LNCAP (cell line): ENCODE results near the gene RGS1.

Experiments used
- TF ChIP-seq, protein P1 (sequence below): fragments of 450-650 bp; IDR thresholded peaks from 2 replicates; pipeline ENCODE4 v1.5.1; 2017; ENCODE audit warnings: mild to moderate bottlenecking

The RGS1 gene

GRCh38 chr1:192547501-192547900 lies 28.1 kb upstream of the RGS1 start:
- TF ChIP-seq, protein P1, sequence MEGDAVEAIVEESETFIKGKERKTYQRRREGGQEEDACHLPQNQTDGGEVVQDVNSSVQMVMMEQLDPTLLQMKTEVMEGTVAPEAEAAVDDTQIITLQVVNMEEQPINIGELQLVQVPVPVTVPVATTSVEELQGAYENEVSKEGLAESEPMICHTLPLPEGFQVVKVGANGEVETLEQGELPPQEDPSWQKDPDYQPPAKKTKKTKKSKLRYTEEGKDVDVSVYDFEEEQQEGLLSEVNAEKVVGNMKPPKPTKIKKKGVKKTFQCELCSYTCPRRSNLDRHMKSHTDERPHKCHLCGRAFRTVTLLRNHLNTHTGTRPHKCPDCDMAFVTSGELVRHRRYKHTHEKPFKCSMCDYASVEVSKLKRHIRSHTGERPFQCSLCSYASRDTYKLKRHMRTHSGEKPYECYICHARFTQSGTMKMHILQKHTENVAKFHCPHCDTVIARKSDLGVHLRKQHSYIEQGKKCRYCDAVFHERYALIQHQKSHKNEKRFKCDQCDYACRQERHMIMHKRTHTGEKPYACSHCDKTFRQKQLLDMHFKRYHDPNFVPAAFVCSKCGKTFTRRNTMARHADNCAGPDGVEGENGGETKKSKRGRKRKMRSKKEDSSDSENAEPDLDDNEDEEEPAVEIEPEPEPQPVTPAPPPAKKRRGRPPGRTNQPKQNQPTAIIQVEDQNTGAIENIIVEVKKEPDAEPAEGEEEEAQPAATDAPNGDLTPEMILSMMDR, result no peak

GRCh38 chr1:192549937-192550336 lies 25.6 kb upstream of the RGS1 start:
- TF ChIP-seq, protein P1, result no peak

GRCh38 chr1:192550922-192551534 lies 24.5 kb upstream of the RGS1 start:
- TF ChIP-seq, protein P1, result no peak

DNA sequence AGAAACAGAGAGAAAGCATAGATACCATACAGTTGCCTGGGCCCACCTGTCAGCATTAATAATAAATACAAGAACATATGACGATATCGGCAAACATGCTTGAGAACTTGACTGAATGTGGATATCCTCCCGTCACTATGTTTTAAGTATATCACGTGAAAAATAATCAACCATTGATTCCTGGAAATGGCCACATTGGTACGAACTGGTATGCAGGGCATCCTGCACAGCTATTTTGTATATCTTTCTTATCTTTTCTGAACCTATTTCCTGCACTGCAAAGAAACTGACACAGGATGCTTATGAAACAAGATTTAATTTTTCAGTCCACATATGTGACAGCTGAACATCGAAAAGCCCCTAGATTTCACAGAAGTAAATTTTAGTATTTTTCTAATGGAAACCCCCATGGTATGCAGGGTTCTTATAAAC lies 22.8 kb upstream of the RGS1 start:
- TF ChIP-seq, protein P1, result no peak

DNA sequence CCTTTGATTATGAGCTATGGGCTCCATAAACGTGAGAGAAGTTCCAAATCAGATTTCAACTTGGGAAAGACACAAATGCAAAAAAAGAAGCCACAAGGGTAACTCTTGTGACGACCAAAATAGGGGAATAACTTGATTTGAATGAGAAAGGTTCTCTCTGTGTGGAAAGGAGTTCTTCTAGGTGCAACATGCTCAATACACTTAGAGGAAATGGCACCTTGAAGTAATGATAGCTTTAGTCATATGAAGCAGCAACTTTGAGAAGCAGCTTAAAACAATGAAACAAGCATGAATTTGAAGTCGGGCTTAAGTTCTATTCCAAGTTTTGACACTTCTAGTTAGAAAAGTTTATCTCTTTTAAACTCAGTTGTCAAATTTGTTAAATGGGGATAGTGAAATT lies 21.8 kb upstream of the RGS1 start:
- TF ChIP-seq, protein P1, result no peak

GRCh38 chr1:192554904-192555303 lies 20.7 kb upstream of the RGS1 start:
- TF ChIP-seq, protein P1, result no peak

DNA sequence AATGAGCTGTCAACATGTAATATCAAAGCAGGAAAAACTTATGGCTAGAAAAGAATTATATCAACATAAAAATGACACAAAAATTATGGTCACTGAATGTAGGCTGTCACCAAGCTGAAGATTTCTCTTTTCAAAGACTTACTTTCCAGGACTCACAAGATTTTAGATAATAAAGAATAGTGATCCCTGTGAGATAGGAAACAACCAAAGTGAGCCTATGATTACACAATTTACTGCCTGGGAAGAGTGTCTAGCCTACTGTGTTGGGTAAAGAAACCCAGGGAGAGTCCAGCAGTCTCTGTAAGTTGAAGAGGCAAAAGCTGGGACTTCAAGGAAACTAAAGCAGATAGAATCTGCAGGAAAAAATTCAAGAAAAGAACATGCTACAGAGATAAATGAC lies 20.2 kb upstream of the RGS1 start:
- TF ChIP-seq, protein P1, result no peak
